GM18499 (cell line): Measurements from ENCODE around the gene MS4A8.
"Not testable (repeated sequence)": the region's sequence is repeated elsewhere in the genome, so short reads cannot be mapped to it uniquely, and the experiment has no call there.

Experiments
- ATAC-seq: cut with Tn5 transposase; IDR thresholded peaks from one replicate; pipeline ENCODE4 v1.9.1; 2021; ENCODE audit warnings: moderate number of reproducible peaks; ENCODE audit not compliant: insufficient read depth, unreplicated experiment

Gene MS4A8

GRCh38 chr11:60720460-60720859 lies 21.0 kb downstream of the MS4A8 start:
- no peak for ATAC-seq

GRCh38 chr11:60724420-60724819 lies 25.0 kb downstream of the MS4A8 start, which contains the start of gene MS4A18:
MS4A18 (plus strand) TSS chr11:60724720.
- no peak for ATAC-seq

GRCh38 chr11:60725592-60725991 lies 26.2 kb downstream of the MS4A8 start:
- ATAC-seq, result no peak

GRCh38 chr11:60731586-60731985 lies 32.2 kb downstream of the MS4A8 start:
- no peak for ATAC-seq

- no peak for ATAC-seq
Measured at GRCh38 chr11:60734279-60734678, 34.9 kb downstream of the MS4A8 start.

- no peak for ATAC-seq
Measured at GRCh38 chr11:60739114-60739513, 39.7 kb downstream of the MS4A8 start.

GRCh38 chr11:60740573-60740972 lies 41.2 kb downstream of the MS4A8 start:
- ATAC-seq, result no peak

- ATAC-seq, result no peak
Measured at GRCh38 chr11:60741421-60741820, 42.0 kb downstream of the MS4A8 start.

- no peak for ATAC-seq
Measured at GRCh38 chr11:60743058-60743457, 43.6 kb downstream of the MS4A8 start.

- ATAC-seq, result no peak
Measured at GRCh38 chr11:60744114-60744513, 44.7 kb downstream of the MS4A8 start.

GRCh38 chr11:60747359-60747873 lies 48.0 kb downstream of the MS4A8 start:
- no peak for ATAC-seq

- ATAC-seq, result no peak
Measured at GRCh38 chr11:60748225-60748624, 48.8 kb downstream of the MS4A8 start.

- ATAC-seq, result no peak
Measured at GRCh38 chr11:60748821-60749220, 49.4 kb downstream of the MS4A8 start.

GRCh38 chr11:60750911-60751310 lies 51.5 kb downstream of the MS4A8 start:
- no peak for ATAC-seq

GRCh38 chr11:60753309-60753708 lies 53.9 kb downstream of the MS4A8 start:
- ATAC-seq, result no peak

GRCh38 chr11:60754887-60755286 lies 55.5 kb downstream of the MS4A8 start:
- no peak for ATAC-seq

GRCh38 chr11:60756307-60757032 lies 57.1 kb downstream of the MS4A8 start, which contains the start of gene MS4A15:
MS4A15 (plus strand) TSS chr11:60756867; CDS start chr11:60763734, 6,867 bp downstream.
- no peak for ATAC-seq

GRCh38 chr11:60757231-60757800 lies 57.9 kb downstream of the MS4A8 start:
- no peak for ATAC-seq

- ATAC-seq, result not testable (repeated sequence)
Measured at GRCh38 chr11:60758671-60759070, 59.3 kb downstream of the MS4A8 start.

- not testable (repeated sequence) for ATAC-seq
Measured at GRCh38 chr11:60759438-60760225, 60.2 kb downstream of the MS4A8 start.
